MM.1S (cell line): Measurements from ENCODE around the gene MDM1.

Source experiments
- DNase-seq: peaks from one replicate; pipeline ENCODE4 v3.0.0-alpha.2; 2015
- H2AFZ ChIP-seq: fragments of 300-600 bp; sonication (generic); 2 replicates; pipeline ENCODE4 v1.6.0; 2016; ENCODE audit warnings: antibody characterized with exemption, low read length
- H3F3A ChIP-seq: fragments of 300-600 bp; sonication (generic); 2 replicates; pipeline ENCODE4 v1.6.1; 2016; ENCODE audit warnings: mild to moderate bottlenecking, antibody characterized with exemption, low read length, moderate library complexity, mixed read lengths; ENCODE audit not compliant: insufficient read depth
- H3K27ac ChIP-seq: fragments of 300-600 bp; sonication (generic); 2 replicates; pipeline ENCODE4 v1.5.1; 2016; ENCODE audit warnings: mild to moderate bottlenecking, low read length
- H3K27me3 ChIP-seq: fragments of 300-600 bp; sonication (generic); replicated peaks from 2 replicates; pipeline ENCODE4 v1.6.0; 2016; ENCODE audit warnings: low read length; ENCODE audit not compliant: insufficient read depth
- H3K36me3 ChIP-seq: fragments of 300-600 bp; sonication (generic); replicated peaks from 2 replicates; pipeline ENCODE4 v1.6.1; 2016; ENCODE audit warnings: mild to moderate bottlenecking, low read length, mixed read lengths; ENCODE audit not compliant: insufficient read depth
- H3K4me1 ChIP-seq: fragments of 300-600 bp; sonication (generic); 2 replicates; pipeline ENCODE4 v1.6.1; 2016; ENCODE audit warnings: low read length, mixed read lengths
- H3K4me2 ChIP-seq: fragments of 300-600 bp; sonication (generic); 2 replicates; pipeline ENCODE4 v1.6.0; 2016; ENCODE audit warnings: low read depth, low read length
- H3K4me3 ChIP-seq: fragments of 300-600 bp; sonication (generic); 2 replicates; pipeline ENCODE4 v1.5.1; 2016; ENCODE audit warnings: low read length, mixed read lengths
- H3K79me2 ChIP-seq: fragments of 300-600 bp; sonication (generic); 2 replicates; pipeline ENCODE4 v1.6.1; 2016; ENCODE audit warnings: mixed run types, low read length, mixed read lengths
- H3K9ac ChIP-seq: fragments of 300-600 bp; sonication (generic); 2 replicates; pipeline ENCODE4 v1.6.1; 2016; ENCODE audit warnings: low read length, mixed read lengths
- H3K9me2 ChIP-seq: fragments of 300-600 bp; sonication (generic); replicated peaks from 2 replicates; pipeline ENCODE4 v1.6.1; 2016; ENCODE audit warnings: mild to moderate bottlenecking, low read length, mixed read lengths; ENCODE audit not compliant: insufficient read depth
- H3K9me3 ChIP-seq: fragments of 300-600 bp; sonication (generic); replicated peaks from 2 replicates; pipeline ENCODE4 v1.6.1; 2016; ENCODE audit warnings: mild to moderate bottlenecking, low read length, mixed read lengths; ENCODE audit not compliant: insufficient read depth
- H4K20me1 ChIP-seq: fragments of 300-600 bp; sonication (generic); 2 replicates; pipeline ENCODE4 v1.6.1; 2016; ENCODE audit warnings: mild to moderate bottlenecking, low read length, moderate library complexity, mixed read lengths; ENCODE audit not compliant: insufficient read depth
- CTCF ChIP-seq: fragments of 300-600 bp; sonication (generic); IDR thresholded peaks from 2 replicates; pipeline ENCODE4 v1.5.1; 2016; ENCODE audit warnings: antibody characterized with exemption, low read length, mixed read lengths
- EZH2 ChIP-seq: fragments of 300-600 bp; sonication (generic); optimal IDR thresholded peaks from 2 replicates; pipeline ENCODE3; 2017; ENCODE audit warnings: low read depth, mild to moderate bottlenecking, antibody characterized with exemption, low read length, mixed read lengths
- EZH2phosphoT487 ChIP-seq: fragments of 300-600 bp; sonication (generic); IDR thresholded peaks from 2 replicates; pipeline ENCODE4 v1.6.1; 2018; ENCODE audit warnings: antibody characterized with exemption, low read length

The MDM1 gene

GRCh38 chr12:68344126-68344525, 12.0 kb upstream of the MDM1 start:
- Histone ChIP-seq H3F3A (no peaks in the 10 kb centered on the region), H3K4me3 (no peak overlapping the region), H3K79me2 (no peaks in the 10 kb centered on the region), H2AFZ (no peak overlapping the region), H3K36me3 (no peaks in the 10 kb centered on the region), H3K4me1 (no peaks in the 10 kb centered on the region), H3K4me2 (no peak overlapping the region), H3K9me2 (no peaks in the 10 kb centered on the region), H3K9ac (no peak overlapping the region), H3K27me3 (no peaks in the 10 kb centered on the region), H4K20me1 (no peaks in the 10 kb centered on the region), H3K27ac (no peak overlapping the region), H3K9me3 (no peaks in the 10 kb centered on the region)
- TF ChIP-seq EZH2phosphoT487 (no peak), CTCF (no peak), EZH2 (no peak)
- DNase-seq = no peak

- TF ChIP-seq EZH2phosphoT487 (no peak), EZH2 (no peak), CTCF (no peak)
- DNase-seq = no peak
- Histone ChIP-seq H2AFZ (no peak overlapping the region), H3F3A (no peaks in the 10 kb centered on the region), H3K27ac (no peak overlapping the region), H3K36me3 (no peaks in the 10 kb centered on the region), H3K9me3 (no peaks in the 10 kb centered on the region), H4K20me1 (no peaks in the 10 kb centered on the region), H3K27me3 (no peaks in the 10 kb centered on the region), H3K4me1 (no peaks in the 10 kb centered on the region), H3K79me2 (no peaks in the 10 kb centered on the region), H3K4me3 (no peak overlapping the region), H3K4me2 (no peak overlapping the region), H3K9ac (no peak overlapping the region), H3K9me2 (no peaks in the 10 kb centered on the region)
Observed at GRCh38 chr12:68342966-68343365, 10.8 kb upstream of the MDM1 start.

GRCh38 chr12:68341822-68342221, 9.7 kb upstream of the MDM1 start:
- no peaks in the 10 kb centered on the region for H3K36me3 ChIP-seq
- H3K9me2 ChIP-seq = no peaks in the 10 kb centered on the region
- no peak overlapping the region for H3K9ac ChIP-seq
- H3K4me3 ChIP-seq = no peak overlapping the region
- no peaks in the 10 kb centered on the region for H3F3A ChIP-seq
- H2AFZ ChIP-seq = no peak overlapping the region
- DNase-seq = no peak
- H3K79me2 ChIP-seq = no peaks in the 10 kb centered on the region
- H4K20me1 ChIP-seq = no peaks in the 10 kb centered on the region
- no peaks in the 10 kb centered on the region for H3K4me1 ChIP-seq
- no peak overlapping the region for H3K4me2 ChIP-seq
- H3K27ac ChIP-seq = no peak overlapping the region
- TF ChIP-seq EZH2phosphoT487 (no peak), CTCF (no peak), EZH2 (no peak)
- H3K9me3 ChIP-seq = no peaks in the 10 kb centered on the region
- no peaks in the 10 kb centered on the region for H3K27me3 ChIP-seq
